H7 (cell line): ENCODE measurements around the gene AUTS2. TPM values are rescaled to one million over a fixed set of nuclear protein-coding genes. Genes with fewer than 3 reads are reported as not detected.

Experiments
- DNase-seq: peaks from one replicate; pipeline ENCODE4 v3.0.0; 2012
- H3K27me3 ChIP-seq: 2 replicates; pipeline ENCODE4 v1.6.0; 2011; ENCODE audit warnings: mild to moderate bottlenecking, low read length; ENCODE audit not compliant: control insufficient read depth, insufficient read depth
- H3K36me3 ChIP-seq: replicated peaks from 2 replicates; pipeline ENCODE4 v1.5.1; 2011; ENCODE audit warnings: low read length; ENCODE audit not compliant: control insufficient read depth, insufficient read depth
- H3K4me3 ChIP-seq: 2 replicates; pipeline ENCODE4 v1.5.1; 2011; ENCODE audit warnings: low read depth, mild to moderate bottlenecking, control low read depth, low read length, moderate library complexity; ENCODE audit not compliant: insufficient read depth
- total RNA-seq: library from RNA; depleted of rRNA; stranded (reverse); fragments of >200 nt; shearing (Covaris generic); gene quantifications from 2 replicates; pipeline ENCODE4 v1.2.3, GENCODE V29; 2014

Gene AUTS2
- total RNA-seq, 1 experiment from 2014 or later: 16.1 TPM

DNA sequence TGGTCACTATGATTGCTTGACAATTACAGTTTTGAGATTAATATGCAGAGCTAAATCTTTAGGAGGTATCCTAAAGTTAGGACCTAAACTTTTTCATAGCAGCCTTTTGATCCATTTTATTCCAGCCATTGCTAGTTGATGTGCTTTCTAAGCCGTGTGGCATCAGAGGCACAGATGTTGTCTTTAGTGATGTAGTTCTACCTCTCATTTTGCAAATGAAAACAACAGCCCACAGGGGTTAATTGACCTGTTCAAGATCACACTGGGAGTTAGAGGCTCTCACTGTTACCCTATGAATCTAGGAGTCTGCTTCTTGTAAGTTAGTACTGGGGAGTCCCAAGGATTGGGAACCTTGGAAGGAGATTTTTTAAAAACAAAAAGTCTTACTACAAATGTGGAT, 10.6 kb downstream of the AUTS2 start:
- peak; percentile 64 for DNase-seq
- Histone ChIP-seq H3K4me3 (no peak overlapping the region), H3K36me3 (no peaks in the 10 kb centered on the region), H3K27me3 (peaks cover 90% of the 10 kb centered on the region)

DNA sequence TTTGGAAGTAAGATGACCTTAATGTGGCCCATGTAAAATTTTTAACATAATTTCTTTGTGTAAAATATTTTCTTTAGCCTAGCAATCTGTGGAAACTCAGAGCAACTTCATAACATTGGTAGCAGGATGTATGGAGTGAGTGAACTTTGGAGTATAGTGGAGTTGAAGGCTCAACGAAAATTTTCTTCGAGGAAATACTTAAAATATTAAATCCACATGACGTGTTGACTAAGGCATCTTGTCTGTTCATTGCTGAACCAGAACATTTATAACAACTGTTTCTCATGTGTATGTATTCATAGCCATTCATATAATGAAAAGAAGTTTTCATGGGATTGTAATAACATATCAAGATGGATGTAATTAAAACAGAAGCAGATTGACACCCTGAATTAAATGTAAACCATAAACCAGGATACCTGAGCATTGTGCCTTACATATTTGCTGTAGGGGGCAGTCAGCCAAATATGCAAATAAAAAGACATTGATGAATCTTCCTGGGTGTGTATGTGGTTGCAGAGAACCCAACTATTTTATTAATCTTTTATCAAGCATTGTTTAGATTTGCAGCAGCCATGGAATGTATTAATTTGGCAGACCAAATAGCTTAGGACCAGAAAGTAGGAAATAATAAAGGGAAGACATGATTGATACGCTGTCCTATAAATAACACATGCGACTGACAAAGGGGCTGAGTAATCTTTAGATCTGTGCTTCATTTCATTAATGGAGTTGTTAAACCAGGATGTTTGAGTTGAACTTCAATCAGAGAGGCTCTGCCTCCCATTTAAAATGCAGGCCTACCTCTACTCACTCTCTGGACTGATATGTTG, 11.5 kb downstream of the AUTS2 start:
- H3K27me3 ChIP-seq: peaks cover 90% of the 10 kb centered on the region
- no peaks in the 10 kb centered on the region for H3K36me3 ChIP-seq
- no peak overlapping the region for H3K4me3 ChIP-seq
- DNase-seq: no peak

DNA sequence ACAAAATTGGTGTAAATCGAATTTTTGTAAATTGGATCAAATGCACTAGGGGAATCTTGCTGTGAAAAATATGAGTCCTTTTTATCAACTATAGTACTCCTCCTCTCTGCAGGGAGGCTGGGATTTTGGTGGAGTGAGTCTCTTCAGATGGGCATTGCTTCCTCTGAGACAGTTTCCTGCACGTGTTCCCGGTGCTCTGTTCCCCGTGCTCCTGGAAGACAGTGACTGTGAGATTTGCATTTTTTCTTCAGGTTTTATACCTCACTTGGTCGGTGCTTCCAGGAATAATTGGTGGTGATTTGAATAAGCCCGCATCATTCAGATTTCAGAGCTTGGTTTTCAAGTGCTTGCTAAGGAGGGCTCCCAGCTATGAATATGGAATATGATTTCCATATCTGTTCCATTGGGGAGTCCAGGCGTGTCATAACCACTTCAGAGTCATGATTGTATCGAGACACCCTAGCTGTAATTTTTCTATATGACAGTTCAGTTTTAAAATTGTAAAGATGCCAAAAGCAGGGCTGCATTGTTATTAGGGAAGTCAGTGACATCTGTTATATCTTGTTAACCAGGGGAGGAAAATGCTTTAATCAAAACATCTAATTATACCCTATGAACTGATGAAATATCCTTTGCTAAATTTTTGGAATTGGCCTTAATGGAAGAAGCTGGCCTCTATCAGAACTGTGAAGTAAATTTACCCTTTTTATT, 12.3 kb downstream of the AUTS2 start:
- Histone ChIP-seq H3K36me3 (no peaks in the 10 kb centered on the region), H3K27me3 (peaks cover 87% of the 10 kb centered on the region), H3K4me3 (no peak overlapping the region)
- no peak for DNase-seq

DNA sequence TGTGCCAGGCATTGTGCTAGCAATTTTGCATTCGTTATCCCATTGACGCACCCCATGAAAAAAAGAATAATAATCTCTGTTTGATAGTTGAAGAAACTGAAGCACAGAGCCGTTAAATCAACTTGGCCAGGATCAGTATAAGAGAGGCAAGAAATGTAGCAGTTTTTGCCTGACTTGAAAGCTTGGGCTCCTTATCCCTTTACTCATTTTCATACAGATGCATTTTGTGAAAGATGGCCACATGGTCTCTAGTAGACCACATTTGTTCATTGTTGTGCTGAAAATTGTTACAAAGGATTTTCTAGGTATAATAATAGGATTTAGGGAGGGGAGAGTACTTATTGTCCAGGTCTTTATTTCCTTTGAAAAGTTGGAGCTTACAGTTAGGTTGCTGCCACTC, 14.7 kb downstream of the AUTS2 start:
- DNase-seq: no peak
- Histone ChIP-seq H3K27me3 (peaks cover 87% of the 10 kb centered on the region), H3K36me3 (no peaks in the 10 kb centered on the region), H3K4me3 (no peak overlapping the region)

DNA sequence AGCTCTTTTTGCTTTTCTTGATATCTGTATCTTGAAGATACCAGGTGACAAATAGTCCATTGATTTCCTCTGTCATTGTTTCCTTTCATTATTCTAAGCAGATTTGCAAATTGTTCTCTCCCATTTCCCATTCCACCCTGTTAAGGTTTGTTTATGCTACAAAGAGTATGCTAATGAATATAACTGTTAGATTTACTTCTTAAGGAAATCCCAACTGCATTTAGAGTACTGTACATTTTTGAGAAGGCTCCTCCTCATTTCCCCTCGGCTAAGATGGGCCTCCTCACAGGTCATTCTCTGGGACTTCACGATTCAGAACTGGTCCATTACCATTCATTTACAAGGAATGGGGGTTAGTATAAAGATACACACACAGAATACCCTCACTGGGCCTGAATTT, 15.6 kb downstream of the AUTS2 start:
- Histone ChIP-seq H3K4me3 (no peak overlapping the region), H3K36me3 (no peaks in the 10 kb centered on the region), H3K27me3 (peaks cover 88% of the 10 kb centered on the region)
- DNase-seq: no peak

DNA sequence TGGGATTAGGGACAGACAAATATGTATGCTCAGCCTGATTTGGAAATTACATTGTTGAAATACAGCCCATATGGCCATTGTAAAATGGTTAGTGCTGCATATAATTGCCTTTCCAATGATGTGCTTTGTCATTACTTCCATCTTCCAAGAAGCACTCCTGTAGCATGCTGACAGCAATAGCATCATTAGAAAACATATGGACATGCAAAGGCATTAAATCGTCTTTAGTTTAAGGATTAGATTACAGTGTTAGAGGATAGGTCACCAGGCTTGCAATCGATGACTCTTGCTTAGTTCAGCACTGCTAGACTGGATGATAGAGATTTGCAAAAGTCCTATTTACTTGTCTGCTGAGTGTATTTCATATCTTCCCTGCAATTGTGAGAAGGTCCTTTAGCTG, 17.4 kb downstream of the AUTS2 start:
- Histone ChIP-seq H3K27me3 (peaks cover 90% of the 10 kb centered on the region), H3K4me3 (no peak overlapping the region), H3K36me3 (no peaks in the 10 kb centered on the region)
- DNase-seq: no peak

DNA sequence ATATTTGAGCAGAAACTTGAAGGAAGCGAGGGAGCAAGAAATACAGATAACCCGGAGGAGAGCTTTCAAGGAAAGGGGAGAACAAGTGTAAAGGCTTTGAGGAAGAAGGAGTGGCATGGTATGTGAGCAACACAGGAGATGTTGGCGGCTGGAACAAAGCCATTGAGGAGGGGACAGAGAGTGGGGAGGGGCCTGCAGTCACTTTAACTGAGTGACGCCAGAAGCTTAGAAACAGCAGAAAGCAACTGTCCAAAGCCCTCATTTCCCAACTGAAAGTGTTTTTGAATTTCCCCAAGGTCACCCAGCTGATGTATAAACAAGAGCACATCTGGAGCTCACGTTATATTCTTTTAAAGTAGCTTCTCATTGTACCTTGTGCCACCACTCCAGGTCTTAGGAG, 19.1 kb downstream of the AUTS2 start:
- no peak for DNase-seq
- no peaks in the 10 kb centered on the region for H3K36me3 ChIP-seq
- H3K4me3 ChIP-seq: no peak overlapping the region
- H3K27me3 ChIP-seq: peaks cover 92% of the 10 kb centered on the region

DNA sequence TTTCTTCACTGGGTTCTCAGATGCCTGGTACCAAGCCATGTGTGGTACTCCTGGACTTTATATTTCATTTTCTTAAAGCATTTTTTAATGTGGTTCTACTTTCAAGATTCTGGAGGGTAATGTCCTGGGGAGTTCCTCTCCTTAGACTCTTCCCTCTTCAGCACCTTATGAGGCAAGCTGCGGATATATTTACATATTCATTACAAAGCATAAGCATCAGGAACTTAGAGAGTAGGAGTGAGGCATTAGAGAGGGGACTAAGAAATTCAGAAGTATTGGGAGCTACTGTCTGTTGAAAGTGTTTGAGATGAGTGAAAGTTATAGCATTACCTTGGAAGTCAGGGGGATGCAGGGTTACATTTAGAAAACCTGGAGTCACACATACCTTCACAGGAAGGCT, 20.8 kb downstream of the AUTS2 start:
- no peak for DNase-seq
- Histone ChIP-seq H3K4me3 (no peak overlapping the region), H3K36me3 (no peaks in the 10 kb centered on the region), H3K27me3 (peaks cover 93% of the 10 kb centered on the region)

DNA sequence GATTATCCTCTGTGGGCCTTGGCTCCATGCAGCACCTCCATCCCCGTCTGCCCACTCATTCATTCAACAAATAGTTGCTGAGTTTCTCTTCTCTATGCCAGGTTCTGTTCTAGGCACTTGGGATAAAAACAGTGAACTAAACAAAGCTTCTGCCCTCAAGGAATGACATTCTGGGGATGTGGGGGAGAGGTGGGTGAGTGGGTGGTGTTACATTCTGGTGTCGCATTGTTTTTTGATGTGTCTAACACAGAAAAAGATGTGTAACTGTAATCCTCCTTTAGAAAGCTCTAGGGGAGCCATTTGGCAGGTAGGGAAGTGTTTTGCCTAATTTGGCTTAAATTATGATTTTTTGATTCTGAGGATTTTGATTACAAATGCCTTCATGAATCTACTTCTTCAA, 21.4 kb downstream of the AUTS2 start:
- peaks cover 93% of the 10 kb centered on the region for H3K27me3 ChIP-seq
- no peak overlapping the region for H3K4me3 ChIP-seq
- no peak for DNase-seq
- no peaks in the 10 kb centered on the region for H3K36me3 ChIP-seq

DNA sequence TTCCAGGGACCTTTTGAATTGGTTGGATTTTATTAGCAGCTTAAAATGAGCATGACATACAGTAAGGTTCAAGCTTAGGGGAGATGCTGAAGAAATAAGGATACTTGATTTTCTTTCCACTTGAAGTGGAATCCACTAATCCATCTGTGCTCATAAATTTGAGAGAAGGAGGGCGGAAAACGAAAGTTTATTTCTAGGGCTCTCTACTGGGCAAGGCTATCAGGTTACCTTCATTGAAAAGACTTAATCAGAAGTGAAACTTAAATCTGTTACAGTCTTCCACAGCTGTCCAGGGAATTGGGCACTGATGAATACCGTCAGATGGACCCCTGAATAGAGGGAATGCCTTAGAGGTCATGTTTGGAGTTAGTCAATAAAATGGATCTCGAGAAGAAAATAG, 21.8 kb downstream of the AUTS2 start:
- Histone ChIP-seq H3K27me3 (peaks cover 92% of the 10 kb centered on the region), H3K36me3 (no peaks in the 10 kb centered on the region), H3K4me3 (no peak overlapping the region)
- no peak for DNase-seq

DNA sequence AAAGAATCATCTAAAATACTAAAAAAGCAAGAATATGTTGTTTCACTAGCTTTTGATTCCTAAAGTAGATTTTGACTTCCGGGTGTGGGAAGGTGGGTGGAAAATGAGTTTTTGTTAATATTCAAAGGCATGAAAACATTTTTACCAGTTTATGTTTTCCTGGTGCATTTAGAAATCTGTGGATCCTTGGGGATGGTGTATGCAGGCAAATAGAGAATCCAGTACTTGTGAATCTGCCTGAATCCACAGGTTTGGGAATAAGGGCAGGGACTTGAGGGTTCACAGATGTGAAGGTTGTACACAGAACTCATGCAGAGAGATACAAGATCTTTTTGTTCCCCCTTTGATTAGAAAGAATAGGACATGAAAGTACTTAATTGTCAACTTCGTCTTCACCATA, 22.4 kb downstream of the AUTS2 start:
- Histone ChIP-seq H3K27me3 (peaks cover 90% of the 10 kb centered on the region), H3K36me3 (no peaks in the 10 kb centered on the region), H3K4me3 (no peak overlapping the region)
- no peak for DNase-seq

DNA sequence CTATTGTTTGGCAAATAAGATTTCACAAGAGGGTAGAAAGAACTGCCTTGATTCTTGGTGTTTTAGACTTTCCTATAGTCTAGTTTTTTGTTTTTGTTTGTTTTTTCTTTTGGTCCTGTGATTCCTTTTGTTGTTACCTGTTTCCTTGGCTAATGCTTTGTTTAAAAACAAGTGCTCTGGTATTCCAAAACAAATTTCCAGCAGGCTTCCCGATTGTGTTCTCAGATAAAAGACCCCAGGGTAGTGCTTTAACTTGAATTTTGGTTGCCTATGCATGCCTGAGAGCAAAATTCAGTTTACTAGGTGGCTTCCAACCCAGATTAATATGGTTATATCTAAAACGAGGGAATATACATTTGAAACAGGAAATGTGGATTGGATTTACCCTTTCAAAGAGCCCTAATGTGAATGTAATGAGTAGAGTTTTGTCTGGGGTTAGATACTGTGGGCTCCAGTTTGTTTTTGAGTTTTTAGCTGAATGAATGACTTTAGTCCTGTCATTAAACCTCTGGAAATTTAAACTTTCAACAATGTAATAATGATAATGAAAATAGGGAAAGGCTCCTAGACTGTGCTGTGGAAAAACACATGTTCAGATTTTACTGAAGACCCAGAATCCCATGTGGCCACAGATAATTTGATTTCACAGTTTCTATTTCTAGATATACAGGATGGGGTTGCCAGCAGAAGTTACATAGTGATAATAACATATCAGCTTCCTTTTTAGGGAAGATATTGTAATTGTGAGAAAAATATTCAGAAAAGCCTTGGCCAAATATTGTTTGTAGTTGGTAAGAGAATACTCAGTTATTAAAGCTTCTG, 23.9 kb downstream of the AUTS2 start:
- Histone ChIP-seq H3K36me3 (no peaks in the 10 kb centered on the region), H3K4me3 (no peak overlapping the region), H3K27me3 (peaks cover 76% of the 10 kb centered on the region)
- DNase-seq: no peak

DNA sequence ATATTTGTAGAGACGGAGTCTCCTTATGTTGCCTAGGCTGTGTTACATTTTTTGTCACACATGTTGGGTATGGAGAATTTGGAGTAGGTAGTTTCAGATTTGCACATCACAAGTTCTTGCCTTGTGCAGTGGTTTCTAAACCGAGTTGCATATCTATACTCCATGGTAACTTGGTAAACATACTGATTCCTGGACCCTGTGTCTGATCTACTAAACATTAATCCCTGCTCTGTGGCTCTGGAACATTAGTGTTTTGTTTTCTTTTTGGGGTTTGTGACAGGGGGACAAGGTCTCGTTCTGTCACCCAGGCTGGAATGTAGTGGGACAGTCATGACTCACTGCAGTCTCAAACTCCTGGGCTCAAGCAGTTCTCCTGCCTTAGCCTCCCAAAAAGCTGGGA, 24.7 kb downstream of the AUTS2 start:
- Histone ChIP-seq H3K36me3 (no peaks in the 10 kb centered on the region), H3K4me3 (no peak overlapping the region), H3K27me3 (peaks cover 69% of the 10 kb centered on the region)
- no peak for DNase-seq

DNA sequence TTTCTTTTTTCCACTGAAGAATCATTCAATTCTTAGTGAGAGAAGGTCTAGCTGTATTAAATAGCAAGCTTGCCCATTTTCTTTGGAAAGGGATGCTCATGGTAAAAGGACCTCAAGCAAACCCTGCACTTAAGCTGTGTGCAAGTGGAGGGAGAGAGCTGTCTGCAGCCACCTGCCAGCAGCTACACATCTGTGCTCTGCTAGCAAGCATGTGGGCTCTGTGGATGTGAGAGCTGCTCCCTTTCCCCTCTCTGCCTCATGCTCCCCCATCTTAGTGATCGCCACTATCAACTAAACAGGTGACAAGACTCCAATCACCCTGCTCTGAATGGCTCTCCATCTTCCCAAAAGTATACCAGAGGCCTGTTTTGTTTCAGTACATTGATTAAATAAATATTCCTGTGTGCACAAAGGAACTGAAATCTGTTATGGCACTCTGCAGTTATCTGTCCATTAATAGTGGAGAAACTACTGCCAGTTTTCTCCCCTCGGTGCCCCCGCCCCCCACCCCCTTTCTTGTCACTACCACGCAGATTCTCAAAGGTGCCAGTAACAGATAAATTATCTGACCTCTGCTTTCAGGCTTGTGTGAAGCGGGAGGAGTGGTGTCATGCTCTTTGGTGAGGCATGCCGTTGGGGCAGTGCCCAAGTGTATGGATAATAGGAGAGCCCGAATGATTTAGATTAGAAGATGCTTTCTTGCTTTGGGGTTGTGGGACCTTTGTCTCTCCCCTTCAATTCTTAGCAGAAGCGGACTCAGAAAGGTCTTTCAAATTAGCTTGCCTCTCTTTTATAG, 26.4 kb downstream of the AUTS2 start:
- no peak for DNase-seq
- H3K36me3 ChIP-seq: no peaks in the 10 kb centered on the region
- peaks cover 54% of the 10 kb centered on the region for H3K27me3 ChIP-seq
- H3K4me3 ChIP-seq: no peak overlapping the region
